Diencephalon (tissue), 1 donor: Measurements from ENCODE around the gene OR4D5. TPM values are rescaled to one million over a fixed set of nuclear protein-coding genes. Genes with fewer than 3 reads are reported as not detected.

Source experiments
- total RNA-seq: library from RNA; depleted of rRNA; stranded (reverse); fragments of >200 nt; gene quantifications from one replicate; pipeline ENCODE4 v1.2.3, GENCODE V29; 2014

OR4D5 gene
- not detected for total RNA-seq

DNA sequence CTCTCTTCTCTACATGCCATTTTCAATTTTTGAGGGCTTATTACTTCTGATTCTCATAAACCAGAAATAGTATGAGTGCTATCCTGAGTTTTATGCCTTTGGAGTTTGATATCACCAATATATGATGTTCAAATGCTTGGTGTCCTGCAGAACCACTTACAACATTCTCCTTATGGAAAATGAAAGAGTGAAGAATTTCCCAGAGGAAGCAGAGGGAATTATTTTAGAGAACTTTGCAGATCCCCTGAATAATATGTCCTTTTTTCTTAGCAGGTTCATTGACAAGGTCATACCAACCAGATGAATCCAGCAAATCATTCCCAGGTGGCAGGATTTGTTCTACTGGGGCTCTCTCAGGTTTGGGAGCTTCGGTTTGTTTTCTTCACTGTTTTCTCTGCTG, at the start of gene OR4D5:
Gene OR4D5 (plus strand): TSS at position 301 of the 400 bp plus-strand sequence. CDS start 0 bp downstream, at position 301.

DNA sequence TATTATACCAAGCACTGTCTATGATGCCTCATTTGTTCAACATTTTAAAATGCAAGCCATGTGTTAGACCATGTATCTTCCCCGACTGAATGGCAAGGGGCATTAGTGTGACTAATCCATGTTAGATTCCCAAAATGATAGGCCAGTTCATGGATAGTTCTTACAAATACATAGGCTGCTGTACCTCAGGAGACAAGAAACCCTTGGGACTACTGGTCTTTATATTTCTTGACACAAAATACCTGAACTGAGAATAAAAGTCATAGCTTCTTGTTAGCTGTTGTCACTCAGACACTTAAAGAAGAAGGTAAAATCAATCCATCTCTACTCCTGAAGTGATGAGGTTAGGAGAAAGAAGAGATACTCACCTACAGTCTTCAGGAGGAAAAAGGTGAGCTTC, 37.5 kb upstream of the OR4D5 start, which contains the start of gene OR8D4:
Gene OR8D4 (plus strand): TSS at position 301 of the 400 bp plus-strand sequence. CDS start 4,265 bp downstream, outside the sequence.

DNA sequence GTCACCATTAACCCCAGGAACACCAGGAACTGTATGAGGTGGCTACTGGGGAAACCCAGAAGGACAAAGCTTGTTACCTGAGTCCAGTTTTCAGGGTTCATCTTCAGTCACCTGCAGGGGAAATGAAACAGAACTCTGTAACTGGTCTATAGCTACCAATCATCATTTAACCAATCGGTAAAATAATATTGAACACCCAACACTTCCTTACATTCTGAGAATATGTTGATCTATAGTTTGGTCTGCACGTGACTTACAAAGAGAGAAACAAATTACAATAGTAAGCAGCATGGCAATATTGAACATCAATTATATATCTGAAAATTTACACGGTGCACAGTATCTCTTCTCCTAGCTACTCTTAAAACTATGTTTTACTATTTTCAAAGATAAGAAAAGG, 4.3 kb downstream of the OR4D5 start, which contains the start of gene OR6T1:
Gene OR6T1 (minus strand): TSS at position 101 of the 400 bp plus-strand sequence. CDS start 0 bp downstream, at position 101.

DNA sequence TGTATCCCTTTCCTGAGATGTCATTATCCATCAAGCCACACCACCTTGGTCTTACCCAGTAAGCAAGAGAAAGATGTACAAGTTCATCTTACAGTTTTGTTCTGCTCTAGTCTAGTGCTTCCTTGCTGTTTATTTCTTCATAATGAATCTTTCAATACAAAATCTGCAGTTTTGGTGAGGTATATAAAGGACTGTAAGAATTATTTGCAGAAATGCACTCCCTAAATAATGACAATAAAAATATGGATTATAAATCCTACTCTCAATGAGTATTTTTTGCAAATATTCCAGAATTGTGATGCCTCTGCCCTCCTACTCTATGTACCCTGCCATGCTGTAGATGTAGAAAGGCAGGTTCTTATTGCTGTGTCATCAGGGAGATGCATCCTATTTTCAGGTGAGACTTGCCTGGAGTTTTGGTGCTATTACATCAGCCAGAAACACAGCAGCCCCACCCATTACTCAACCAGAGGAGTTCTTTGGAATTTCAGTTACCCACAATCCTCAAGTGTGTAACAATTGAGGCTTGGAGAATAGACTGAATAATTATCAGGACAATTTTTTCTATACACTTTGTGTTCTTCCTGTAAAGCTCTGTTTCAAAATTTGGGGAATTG, 38.4 kb downstream of the OR4D5 start, which contains the start of gene OR10S1:
Gene OR10S1 (minus strand): TSS at position 51 of the 617 bp plus-strand sequence. CDS start 117 bp downstream, outside the sequence.

Other genes with a start within 250 kb of the OR4D5 start
- 19.4 TPM for gene ZNF202, start 198.0 kb upstream of the OR4D5 start, total RNA-seq
- not detected for gene OR6X1, start 185.1 kb upstream of the OR4D5 start, total RNA-seq
- gene OR6M1, start 133.3 kb upstream of the OR4D5 start, total RNA-seq = not detected
- not detected for gene TMEM225, start 53.9 kb upstream of the OR4D5 start, total RNA-seq
- gene OR8D4, start 37.5 kb upstream of the OR4D5 start, total RNA-seq = 0.23 TPM
- gene OR6T1, start 4.2 kb downstream of the OR4D5 start, total RNA-seq = not detected
- not detected for gene OR10S1, start 38.2 kb downstream of the OR4D5 start, total RNA-seq
- not detected for gene OR10G6, start 55.5 kb downstream of the OR4D5 start, total RNA-seq
- gene OR10G4, start 73.4 kb downstream of the OR4D5 start, total RNA-seq = not detected
- not detected for gene OR10G9, start 83.4 kb downstream of the OR4D5 start, total RNA-seq
- not detected for gene OR10G8, start 87.2 kb downstream of the OR4D5 start, total RNA-seq
- gene OR10G7, start 101.7 kb downstream of the OR4D5 start, total RNA-seq = not detected
- gene VWA5A, start 175.8 kb downstream of the OR4D5 start, total RNA-seq = 38.1 TPM
- not detected for gene OR10D3, start 243.7 kb downstream of the OR4D5 start, total RNA-seq